GM18499 (cell line): ENCODE data around the gene NDUFS7.

ENCODE experiments used
- ATAC-seq: cut with Tn5 transposase; IDR thresholded peaks from one replicate; pipeline ENCODE4 v1.9.1; 2021; ENCODE audit warnings: moderate number of reproducible peaks; ENCODE audit not compliant: insufficient read depth, unreplicated experiment

NDUFS7 gene

GRCh38 chr19:1383312-1384084 lies at the start of gene NDUFS7:
NDUFS7 (plus strand) TSS chr19:1383907; CDS start chr19:1383927, 20 bp downstream.
- peak; percentile 48 for ATAC-seq

- no peak for ATAC-seq
These were observed 47.5 kb upstream of the NDUFS7 start for GRCh38 chr19:1336079-1336684.

GRCh38 chr19:1340681-1341469 lies 42.8 kb upstream of the NDUFS7 start:
- no peak for ATAC-seq

GRCh38 chr19:1343041-1343440 lies 40.7 kb upstream of the NDUFS7 start:
- ATAC-seq = no peak

- ATAC-seq = no peak
These were observed 34.5 kb upstream of the NDUFS7 start for GRCh38 chr19:1349211-1349610.

GRCh38 chr19:1350867-1351266 lies 32.8 kb upstream of the NDUFS7 start:
- no peak for ATAC-seq

GRCh38 chr19:1351381-1351851 lies 32.3 kb upstream of the NDUFS7 start:
- ATAC-seq = no peak

- no peak for ATAC-seq
These were observed 30.6 kb upstream of the NDUFS7 start for GRCh38 chr19:1353144-1353543.

GRCh38 chr19:1354970-1355567 lies 28.6 kb upstream of the NDUFS7 start:
- ATAC-seq = no peak

- ATAC-seq = no peak
These were observed 27.9 kb upstream of the NDUFS7 start for GRCh38 chr19:1355568-1356507.

- no peak for ATAC-seq
These were observed 27.2 kb upstream of the NDUFS7 start for GRCh38 chr19:1356508-1356865.

GRCh38 chr19:1357531-1358109 lies 26.1 kb upstream of the NDUFS7 start:
- no peak for ATAC-seq

- no peak for ATAC-seq
These were observed 23.4 kb upstream of the NDUFS7 start for GRCh38 chr19:1360126-1360817.

GRCh38 chr19:1360818-1361461 lies 22.8 kb upstream of the NDUFS7 start:
- no peak for ATAC-seq

- ATAC-seq = no peak
These were observed 21.9 kb upstream of the NDUFS7 start for GRCh38 chr19:1361601-1362386.

GRCh38 chr19:1362387-1363257 lies 21.1 kb upstream of the NDUFS7 start:
- no peak for ATAC-seq

- no peak for ATAC-seq
These were observed 20.1 kb upstream of the NDUFS7 start for GRCh38 chr19:1363599-1363998.
